Activated CD8-positive, alpha-beta memory T cell treated with anti-CD3 and anti-CD28 coated beads, Interleukin-2, amount 50 U/mL, for 1 hour (primary cell): ENCODE measurements around the gene NTM.

Experiments
- DNase-seq: peaks from one replicate; pipeline ENCODE4 v3.0.0-alpha.2; 2020; ENCODE audit errors: extremely low read depth

NTM gene

GRCh38 chr11:132111316-132111715 lies 740.9 kb downstream of the NTM start:
- no peak for DNase-seq

GRCh38 chr11:132111838-132112237 lies 741.4 kb downstream of the NTM start:
- no peak for DNase-seq

- no peak for DNase-seq
These were observed 742.4 kb downstream of the NTM start for GRCh38 chr11:132112846-132113245.

GRCh38 chr11:132114185-132114584 lies 743.8 kb downstream of the NTM start:
- no peak for DNase-seq

- no peak for DNase-seq
These were observed 744.3 kb downstream of the NTM start for GRCh38 chr11:132114743-132115142.

GRCh38 chr11:132115454-132115853 lies 745.0 kb downstream of the NTM start:
- DNase-seq: no peak

GRCh38 chr11:132116516-132116915 lies 746.1 kb downstream of the NTM start:
- DNase-seq: no peak

GRCh38 chr11:132118661-132119060 lies 748.2 kb downstream of the NTM start:
- DNase-seq: no peak

GRCh38 chr11:132119573-132119972 lies 749.2 kb downstream of the NTM start:
- no peak for DNase-seq

GRCh38 chr11:132122735-132123134 lies 752.3 kb downstream of the NTM start:
- no peak for DNase-seq

GRCh38 chr11:132123449-132123848 lies 753.0 kb downstream of the NTM start:
- DNase-seq: no peak

- DNase-seq: no peak
These were observed 753.7 kb downstream of the NTM start for GRCh38 chr11:132123854-132124835.

GRCh38 chr11:132125988-132126871 lies 755.8 kb downstream of the NTM start:
- no peak for DNase-seq

GRCh38 chr11:132126973-132127899 lies 756.8 kb downstream of the NTM start:
- no peak for DNase-seq

- no peak for DNase-seq
These were observed 757.5 kb downstream of the NTM start for GRCh38 chr11:132127900-132128288.

- DNase-seq: no peak
These were observed 760.6 kb downstream of the NTM start for GRCh38 chr11:132131047-132131446.

GRCh38 chr11:132131961-132132360 lies 761.5 kb downstream of the NTM start:
- no peak for DNase-seq

GRCh38 chr11:132134322-132134721 lies 763.9 kb downstream of the NTM start:
- DNase-seq: no peak

- DNase-seq: no peak
These were observed 767.0 kb downstream of the NTM start for GRCh38 chr11:132137289-132137980.

- no peak for DNase-seq
These were observed 767.5 kb downstream of the NTM start for GRCh38 chr11:132137981-132138313.

- no peak for DNase-seq
These were observed 768.8 kb downstream of the NTM start for GRCh38 chr11:132139181-132139580.
